ENCODE data around the gene CDK5R2. TPM values are rescaled to one million over a fixed set of nuclear protein-coding genes. Genes with fewer than 3 reads are reported as not detected.

CDK5R2 gene
- total RNA-seq, 4 donors from 2014 or later: not detected

GRCh38 chr2:218999881-219000568, 40.6 kb downstream of the CDK5R2 start:
- H3K9me3 ChIP-seq: no peaks in the 10 kb centered on the region
- H3K4me1 ChIP-seq: peaks cover 5 to 18% of the 10 kb centered on the region in 2 donors
- H3K27ac ChIP-seq: no peak overlapping the region
- ATAC-seq (no peak), DNase-seq (no peak)
- no peaks in the 10 kb centered on the region for H3K36me3 ChIP-seq
- intact Hi-C loops (cut with DNase I; ENCODE audit: low total_unique reads) (loop anchor here (5.0 to 10.0 kb wide), 2 partner anchors 252 to 295 kb away; partner anchors contain the start of genes TUBA4A and TUBA4B), in situ Hi-C loops (cut with MboI; ENCODE audit: low sequenced_read_pairs in 4 of 4) (loop anchor here in 1 of 4 donors (25.0 kb wide), 1 partner anchor 312 kb away; the partner anchor contains the start of gene PTPRN)
- TF ChIP-seq POLR2A (IDR thresholded peaks at IDR 0.05) (no peak), CTCF (IDR thresholded peaks at IDR 0.05 in 4 of 5, conservative IDR thresholded peaks at IDR 0.05 in 1 of 5) (no peak)
- no peak overlapping the region for H3K4me3 ChIP-seq
- H3K27me3 ChIP-seq: peaks cover 46 to 65% (median 54%) of the 10 kb centered on the region in 3 donors

- H3K27me3 ChIP-seq: peaks cover 46 to 65% (median 51%) of the 10 kb centered on the region in 3 donors
- in situ Hi-C loops (cut with MboI; ENCODE audit: low sequenced_read_pairs in 4 of 4) (loop anchor here in 1 of 4 donors (25.0 kb wide), 1 partner anchor 312 kb away; the partner anchor contains the start of gene PTPRN), intact Hi-C loops (cut with DNase I; ENCODE audit: low total_unique reads) (no loop called here)
- no peaks in the 10 kb centered on the region for H3K36me3 ChIP-seq
- H3K4me1 ChIP-seq: peaks cover 5 to 18% of the 10 kb centered on the region in 2 donors
- ATAC-seq: no peak
- no peak overlapping the region for H3K27ac ChIP-seq
- no peak overlapping the region for H3K4me3 ChIP-seq
- no peaks in the 10 kb centered on the region for H3K9me3 ChIP-seq
- no peak for DNase-seq
- TF ChIP-seq CTCF (IDR thresholded peaks at IDR 0.05 in 4 of 5, conservative IDR thresholded peaks at IDR 0.05 in 1 of 5): no peak
- TF ChIP-seq POLR2A (IDR thresholded peaks at IDR 0.05): no peak
Measured at GRCh38 chr2:219000569-219000960, 41.1 kb downstream of the CDK5R2 start.

- peaks cover 48 to 63% (median 49%) of the 10 kb centered on the region in 3 donors for H3K27me3 ChIP-seq
- ATAC-seq (no peak), DNase-seq (no peak)
- no peaks in the 10 kb centered on the region for H3K9me3 ChIP-seq
- no peak overlapping the region for H3K4me3 ChIP-seq
- peaks cover 3 to 15% of the 10 kb centered on the region in 2 donors for H3K4me1 ChIP-seq
- no peak overlapping the region for H3K27ac ChIP-seq
- H3K36me3 ChIP-seq: no peaks in the 10 kb centered on the region
- in situ Hi-C loops (cut with MboI; ENCODE audit: low sequenced_read_pairs in 4 of 4): loop anchor here in 1 of 4 donors (25.0 kb wide), 1 partner anchor 311 kb away; the partner anchor contains the start of gene PTPRN
- TF ChIP-seq POLR2A (IDR thresholded peaks at IDR 0.05): no peak
- no peak for TF ChIP-seq CTCF (IDR thresholded peaks at IDR 0.05 in 4 of 5, conservative IDR thresholded peaks at IDR 0.05 in 1 of 5)
- intact Hi-C loops (cut with DNase I; ENCODE audit: low total_unique reads): no loop called here
Measured at GRCh38 chr2:219001100-219001576, 41.7 kb downstream of the CDK5R2 start.

GRCh38 chr2:219001577-219002394, 42.3 kb downstream of the CDK5R2 start:
- peaks cover 48 to 58% (median 50%) of the 10 kb centered on the region in 3 donors for H3K27me3 ChIP-seq
- in situ Hi-C loops (cut with MboI; ENCODE audit: low sequenced_read_pairs in 4 of 4): loop anchor here in 1 of 4 donors (25.0 kb wide), 1 partner anchor 311 kb away; the partner anchor contains the start of gene PTPRN

More at GRCh38 chr2:219001577-219002394, 42.3 kb downstream of the CDK5R2 start:
- Histone ChIP-seq H3K4me3 (no peak overlapping the region), H3K9me3 (no peaks in the 10 kb centered on the region), H3K4me1 (peaks cover 0 to 15% of the 10 kb centered on the region in 2 donors), H3K27ac (no peak overlapping the region), H3K36me3 (no peaks in the 10 kb centered on the region)
- ATAC-seq (no peak), DNase-seq (no peak)
- intact Hi-C loops (cut with DNase I; ENCODE audit: low total_unique reads): no loop called here
- TF ChIP-seq POLR2A (IDR thresholded peaks at IDR 0.05): no peak
- no peak for TF ChIP-seq CTCF (IDR thresholded peaks at IDR 0.05 in 4 of 5, conservative IDR thresholded peaks at IDR 0.05 in 1 of 5)
